NOMO-1 (cell line): ENCODE measurements around the gene NUDT3.
"Not testable (repeated sequence)": the region's sequence is repeated elsewhere in the genome, so short reads cannot be mapped to it uniquely, and the experiment has no call there.

Experiments
- DNase-seq, 2 experiments: peaks; one replicate each; lab custom pipeline; 2025; ENCODE audit not compliant: unreplicated experiment in 2 of 2; lab: John Stamatoyannopoulos, UW

Gene NUDT3

GRCh38 chr6:34324738-34325444 is 67.6 kb downstream of the NUDT3 start:
- no peak for DNase-seq

- not testable (repeated sequence) for DNase-seq
Observed at GRCh38 chr6:34324221-34324620, 68.2 kb downstream of the NUDT3 start.

GRCh38 chr6:34323300-34323699 is 69.2 kb downstream of the NUDT3 start:
- no peak for DNase-seq

- no peak for DNase-seq
Observed at GRCh38 chr6:34322732-34323131, 69.7 kb downstream of the NUDT3 start.

GRCh38 chr6:34321821-34322220 is 70.6 kb downstream of the NUDT3 start:
- no peak for DNase-seq

- DNase-seq: no peak
Observed at GRCh38 chr6:34319471-34319885, 73.0 kb downstream of the NUDT3 start.

- no peak for DNase-seq
Observed at GRCh38 chr6:34318499-34319470, 73.7 kb downstream of the NUDT3 start.

GRCh38 chr6:34317882-34318498 is 74.5 kb downstream of the NUDT3 start:
- peak in 1 of 2 experiments; percentile 14 for DNase-seq

- DNase-seq: no peak
Observed at GRCh38 chr6:34317172-34317477, 75.3 kb downstream of the NUDT3 start.

GRCh38 chr6:34316431-34317171 is 75.9 kb downstream of the NUDT3 start:
- no peak for DNase-seq

- peak; percentile 75 to 97 for DNase-seq
Observed at GRCh38 chr6:34315780-34316179, 76.7 kb downstream of the NUDT3 start.

- no peak for DNase-seq
Observed at GRCh38 chr6:34315256-34315655, 77.2 kb downstream of the NUDT3 start.

GRCh38 chr6:34312259-34312658 is 80.2 kb downstream of the NUDT3 start:
- DNase-seq: no peak

GRCh38 chr6:34310817-34311216 is 81.7 kb downstream of the NUDT3 start:
- no peak for DNase-seq

GRCh38 chr6:34308483-34308882 is 84.0 kb downstream of the NUDT3 start:
- DNase-seq: no peak

GRCh38 chr6:34305982-34306708 is 86.3 kb downstream of the NUDT3 start:
- DNase-seq: no peak

- no peak for DNase-seq
Observed at GRCh38 chr6:34305497-34305896, 87.0 kb downstream of the NUDT3 start.

GRCh38 chr6:34304164-34304563 is 88.3 kb downstream of the NUDT3 start:
- no peak for DNase-seq

GRCh38 chr6:34302929-34303328 is 89.5 kb downstream of the NUDT3 start:
- no peak for DNase-seq

- DNase-seq: no peak
Observed at GRCh38 chr6:34301408-34301807, 91.1 kb downstream of the NUDT3 start.
